OCI-LY7 (cell line): ENCODE data around the gene KIF17. TPM values are rescaled to one million over a fixed set of nuclear protein-coding genes. Genes with fewer than 3 reads are reported as not detected.
A peak's percentile ranks its signal among the peaks of the same experiment; 100 is the strongest.

Experiments used
- BruUV-seq: library from RNA; stranded (reverse); fragments of 400-500 nt; replicated peaks from 2 replicates; lab custom pipeline; 2021; lab: Mats Ljungman, UMichigan
- CTCF ChIA-PET: fragments of 300-600 bp; sonication (Branson Sonifier 250); formaldehyde crosslinking; loops from one replicate; lab custom pipeline; 2022; ENCODE audit warnings: antibody characterized with exemption; ENCODE audit not compliant: unreplicated experiment; lab: Charles Lee
- POLR2A ChIA-PET: fragments of 300-600 bp; sonication (Branson Sonifier 250); formaldehyde crosslinking; loops from one replicate; lab custom pipeline; 2022; ENCODE audit warnings: antibody characterized with exemption; lab: Charles Lee
- DNase-seq: peaks from one replicate; pipeline ENCODE4 v3.0.0-alpha.2; 2015; ENCODE audit warnings: low spot score
- H2AFZ ChIP-seq: fragments of 200-600 bp; sonication (generic), shearing (Covaris generic); 2 replicates; pipeline ENCODE4 v1.6.1; 2014; ENCODE audit warnings: mild to moderate bottlenecking, antibody characterized with exemption, low read length, moderate library complexity
- H3K27ac ChIP-seq: fragments of 200-600 bp; sonication (generic); 2 replicates; pipeline ENCODE4 v1.5.1; 2014; ENCODE audit warnings: mixed run types, low read depth, mild to moderate bottlenecking, moderate library complexity, low read length, inconsistent platforms; ENCODE audit not compliant: poor library complexity, severe bottlenecking
- H3K36me3 ChIP-seq: fragments of 200-600 bp; sonication (generic); 2 replicates; pipeline ENCODE4 v1.6.1; 2014; ENCODE audit warnings: mild to moderate bottlenecking, antibody characterized with exemption, low read length, moderate library complexity, mixed read lengths; ENCODE audit not compliant: insufficient read depth
- H3K4me1 ChIP-seq: fragments of 200-600 bp; sonication (generic); 2 replicates; pipeline ENCODE4 v1.5.1; 2014; ENCODE audit warnings: mild to moderate bottlenecking, low read length; ENCODE audit not compliant: insufficient read depth, poor library complexity, severe bottlenecking
- H3K4me2 ChIP-seq: fragments of 200-600 bp; sonication (generic); 2 replicates; pipeline ENCODE4 v1.6.1; 2014; ENCODE audit warnings: mild to moderate bottlenecking, low read length
- H3K4me3 ChIP-seq: fragments of 200-600 bp; sonication (generic); 2 replicates; pipeline ENCODE4 v1.5.1; 2014; ENCODE audit warnings: mild to moderate bottlenecking, low read depth, low read length; ENCODE audit not compliant: poor library complexity, severe bottlenecking
- H3K79me2 ChIP-seq: fragments of 200-600 bp; sonication (generic); 2 replicates; pipeline ENCODE4 v1.6.1; 2016; ENCODE audit warnings: low read depth, mild to moderate bottlenecking, low read length, moderate library complexity, mixed read lengths; ENCODE audit not compliant: insufficient read depth
- H3K9me2 ChIP-seq: fragments of 200-600 bp; sonication (generic); 2 replicates; pipeline ENCODE4 v1.6.1; 2016; ENCODE audit warnings: mild to moderate bottlenecking, low read length, mixed read lengths; ENCODE audit not compliant: insufficient read depth
- H3K9me3 ChIP-seq: fragments of 200-600 bp; sonication (generic); 2 replicates; pipeline ENCODE4 v1.6.1; 2014; ENCODE audit warnings: mild to moderate bottlenecking, mixed run types, low read length, mixed read lengths
- H4K20me1 ChIP-seq: fragments of 200-600 bp; sonication (generic); 2 replicates; pipeline ENCODE4 v1.6.1; 2014; ENCODE audit warnings: mild to moderate bottlenecking, antibody characterized with exemption, low read length, moderate library complexity, mixed read lengths; ENCODE audit not compliant: insufficient read depth
- CTCF ChIP-seq: fragments of 200-600 bp; sonication (generic); conservative IDR thresholded peaks from 2 replicates; pipeline ENCODE4 v1.5.1; 2014; ENCODE audit warnings: mild to moderate bottlenecking, antibody characterized with exemption, low read length, moderate library complexity, mixed read lengths
- EZH2phosphoT487 ChIP-seq: fragments of 200-600 bp; sonication (generic); IDR thresholded peaks from 2 replicates; pipeline ENCODE4 v1.6.1; 2018; ENCODE audit warnings: low read depth, borderline replicate concordance, mild to moderate bottlenecking, mixed run types, antibody characterized with exemption, low read length, moderate library complexity, mixed read lengths
- intact Hi-C: fragments of 100-400 bp; cut with micrococcal nuclease; formaldehyde crosslinking; loops from one replicate; pipeline ENCODE4 v1.10.0; 2022; ENCODE audit not compliant: unreplicated experiment
- total RNA-seq, 2 experiments: library from RNA; depleted of rRNA in 1 of 2; stranded (reverse); fragments of >200 nt in 1 of 2; shearing (Covaris generic) in 1 of 2; gene quantifications; 2 replicates each; pipeline ENCODE4 v1.2.3, GENCODE V29; 2014 to 2022

KIF17 gene
- total RNA-seq, 2 experiments from 2014 or later = 1.1 TPM; not detected in 1

GRCh38 chr1:20728371-20729154 lies 10.8 kb upstream of the KIF17 start:
- Histone ChIP-seq H3K27ac (no peak overlapping the region), H3K4me1 (peaks cover 14% of the 10 kb centered on the region), H2AFZ (no peak overlapping the region), H3K4me2 (no peak overlapping the region), H4K20me1 (no peaks in the 10 kb centered on the region), H3K4me3 (no peak overlapping the region), H3K9me2 (no peaks in the 10 kb centered on the region), H3K79me2 (no peaks in the 10 kb centered on the region), H3K9me3 (no peaks in the 10 kb centered on the region), H3K36me3 (no peaks in the 10 kb centered on the region)
- intact Hi-C loops = no loop called here
- TF ChIP-seq EZH2phosphoT487 (no peak), CTCF (no peak)
- DNase-seq = no peak
- ChIA-PET CTCF (interaction anchor here (0.7 kb wide), 1 partner anchor 29 kb away, joined by 3 read pairs; no protein-coding TSS in a partner anchor), POLR2A (interaction anchor here (0.6 kb wide), 1 partner anchor 453 kb away, joined by 5 read pairs; no protein-coding TSS in a partner anchor)
- BruUV-seq = no TSS peak

GRCh38 chr1:20727746-20728316 lies 10.0 kb upstream of the KIF17 start:
- CTCF ChIA-PET = no interaction called here
- intact Hi-C loops = no loop called here
- no peaks in the 10 kb centered on the region for H3K9me3 ChIP-seq
- peaks cover 7% of the 10 kb centered on the region for H3K4me1 ChIP-seq
- H3K4me2 ChIP-seq = no peak overlapping the region
- H3K9me2 ChIP-seq = no peaks in the 10 kb centered on the region
- TF ChIP-seq EZH2phosphoT487 = no peak
- peak; percentile 68 for TF ChIP-seq CTCF
- POLR2A ChIA-PET = interaction anchor here (0.6 kb wide), 1 partner anchor 454 kb away, joined by 5 read pairs; no protein-coding TSS in a partner anchor
- no peak overlapping the region for H3K27ac ChIP-seq
- H3K4me3 ChIP-seq = no peak overlapping the region
- H3K79me2 ChIP-seq = no peaks in the 10 kb centered on the region
- H4K20me1 ChIP-seq = no peaks in the 10 kb centered on the region
- H2AFZ ChIP-seq = no peak overlapping the region
- no peaks in the 10 kb centered on the region for H3K36me3 ChIP-seq
- BruUV-seq = no TSS peak
- DNase-seq = peak; percentile 23
